SK-N-MC (cell line): ENCODE data around the gene AAR2.

Experiments
- EZH2 ChIP-seq: fragments of 200-600 bp; sonication (generic); IDR thresholded peaks from one replicate; pipeline ENCODE4 v1.6.1; 2017; ENCODE audit warnings: antibody characterized with exemption
- FOXP2 ChIP-seq: optimal IDR thresholded peaks from 2 replicates; pipeline ENCODE3; 2011; ENCODE audit warnings: mild to moderate bottlenecking, moderate library complexity; ENCODE audit not compliant: insufficient read depth; ENCODE audit errors: extremely low read length, control extremely low read depth
- POLR2AphosphoS5 ChIP-seq: IDR thresholded peaks from 2 replicates; pipeline ENCODE4 v1.6.1; 2012; ENCODE audit warnings: mild to moderate bottlenecking, low read depth, low read length, borderline replicate concordance

GRCh38 chr20:36197271-36197670, 39.0 kb upstream of the AAR2 start:
- TF ChIP-seq POLR2AphosphoS5: no peak
- no peak for TF ChIP-seq EZH2
- TF ChIP-seq FOXP2: no peak
